Progenitor cell of endocrine pancreas (in vitro differentiated cells): Measurements from ENCODE around the gene HEATR5A. TPM values are rescaled to one million over a fixed set of nuclear protein-coding genes. Genes with fewer than 3 reads are reported as not detected.
"Not testable (repeated sequence)": the region's sequence is repeated elsewhere in the genome, so short reads cannot be mapped to it uniquely, and the experiment has no call there.

Source experiments
- DNase-seq: peaks from one replicate; pipeline ENCODE4 v3.0.0; 2021; ENCODE audit warnings: low spot score; ENCODE audit not compliant: unreplicated experiment
- H3K27ac Mint-ChIP-seq: 2 replicates; pipeline ENCODE4 v1.8.0; 2021; ENCODE audit warnings: mild to moderate bottlenecking, moderate library complexity, mixed read lengths
- H3K27me3 Mint-ChIP-seq: 2 replicates; pipeline ENCODE4 v1.8.0; 2021; ENCODE audit warnings: mixed read lengths
- H3K36me3 Mint-ChIP-seq: 2 replicates; pipeline ENCODE4 v1.8.0; 2022; ENCODE audit warnings: mixed read lengths; ENCODE audit not compliant: insufficient read depth
- H3K4me1 Mint-ChIP-seq: 2 replicates; pipeline ENCODE4 v1.8.0; 2021; ENCODE audit warnings: low read depth, mixed read lengths
- H3K4me3 Mint-ChIP-seq: 2 replicates; pipeline ENCODE4 v1.8.0; 2021; ENCODE audit warnings: low read depth, mild to moderate bottlenecking, moderate library complexity, mixed read lengths
- H3K9me3 Mint-ChIP-seq: 2 replicates; pipeline ENCODE4 v1.8.0; 2021; ENCODE audit warnings: low read depth, mixed read lengths
- CTCF ChIP-seq: fragments of 200-600 bp; sonication (generic); IDR thresholded peaks from one replicate; pipeline ENCODE4 v1.5.0; 2021; ENCODE audit warnings: antibody characterized with exemption, mild to moderate bottlenecking; ENCODE audit not compliant: unreplicated experiment
- total RNA-seq: library from RNA; stranded (reverse); gene quantifications from 2 replicates; pipeline ENCODE4 v1.2.1, GENCODE V29; 2021

HEATR5A gene
- total RNA-seq, 1 donor from 2014 or later: 28.3 TPM

DNA sequence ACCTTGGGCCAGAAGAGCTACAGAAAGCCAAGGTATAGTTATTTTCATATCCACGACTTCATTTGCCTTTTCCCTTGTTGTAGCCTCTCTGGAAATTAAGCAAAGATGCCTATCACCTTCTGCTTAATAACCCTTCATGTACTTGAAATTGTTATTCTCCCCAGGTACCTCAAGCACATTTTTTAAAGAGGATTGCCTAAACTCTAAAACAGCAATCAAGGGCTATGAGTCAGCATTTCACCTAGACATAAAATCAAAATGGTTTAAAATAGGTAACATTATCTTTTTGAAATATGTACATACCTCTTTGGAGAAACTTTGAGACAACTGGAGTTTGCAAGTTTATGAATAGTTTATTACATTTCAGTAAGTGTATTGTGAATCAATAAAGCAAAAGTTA is 25.4 kb upstream of the HEATR5A start:
- H3K36me3 Mint-ChIP-seq: peaks cover 5% of the 10 kb centered on the region
- no peak for DNase-seq
- no peak for TF ChIP-seq CTCF
- H3K4me1 Mint-ChIP-seq: no peaks in the 10 kb centered on the region
- no peak overlapping the region for H3K4me3 Mint-ChIP-seq
- H3K27ac Mint-ChIP-seq: no peak overlapping the region
- no peaks in the 10 kb centered on the region for H3K27me3 Mint-ChIP-seq
- H3K9me3 Mint-ChIP-seq: peaks cover 3% of the 10 kb centered on the region

GRCh38 chr14:31442284-31442683 is 21.9 kb upstream of the HEATR5A start:
- DNase-seq: no peak
- Mint-ChIP-seq H3K4me1 (no peaks in the 10 kb centered on the region), H3K27me3 (no peaks in the 10 kb centered on the region), H3K36me3 (peaks cover 15% of the 10 kb centered on the region), H3K4me3 (no peak overlapping the region), H3K27ac (no peak overlapping the region), H3K9me3 (peaks cover 7% of the 10 kb centered on the region)
- TF ChIP-seq CTCF: no peak

DNA sequence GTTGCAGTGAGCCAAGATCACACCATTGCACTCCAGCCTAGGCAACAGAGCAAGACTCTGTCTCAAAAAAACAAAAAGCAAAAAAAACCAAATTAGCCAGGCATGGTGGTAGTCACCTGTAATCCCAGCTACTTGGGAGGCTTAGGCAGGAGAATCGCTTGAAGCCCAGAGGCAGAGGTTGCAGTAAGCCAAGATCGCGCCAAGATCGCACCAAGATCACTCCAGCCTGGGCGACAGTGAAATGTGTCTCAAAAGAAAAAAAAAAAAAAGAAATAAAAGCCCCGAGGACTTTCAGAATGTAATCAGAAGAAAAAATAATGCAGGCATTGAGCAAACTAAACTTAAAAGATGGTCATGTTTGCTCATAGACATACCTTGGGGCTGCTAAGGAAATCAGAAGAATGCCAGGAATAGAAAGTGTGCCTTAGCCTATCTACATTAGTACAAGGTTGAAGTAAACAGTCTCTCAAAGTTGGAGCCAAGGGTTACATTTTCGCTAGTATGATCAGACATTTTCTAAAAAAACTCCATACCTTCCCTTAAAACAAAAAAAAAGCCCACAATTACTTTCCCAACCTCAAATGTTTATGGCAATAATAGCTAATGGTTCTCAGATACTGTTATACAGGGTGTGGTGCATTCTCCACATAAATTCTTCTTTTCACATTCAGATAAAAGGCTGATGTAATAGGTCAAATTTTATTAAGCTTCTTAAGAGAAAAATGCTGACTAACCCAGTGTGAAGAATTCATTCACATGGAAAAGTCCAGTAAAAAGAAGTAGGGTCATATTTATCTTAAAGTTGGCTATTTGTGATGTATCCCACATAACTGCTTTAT is 21.1 kb upstream of the HEATR5A start:
- no peaks in the 10 kb centered on the region for H3K27me3 Mint-ChIP-seq
- H3K27ac Mint-ChIP-seq: no peak overlapping the region
- DNase-seq: no peak
- no peak overlapping the region for H3K4me3 Mint-ChIP-seq
- TF ChIP-seq CTCF: no peak
- peaks cover 7% of the 10 kb centered on the region for H3K9me3 Mint-ChIP-seq
- H3K4me1 Mint-ChIP-seq: no peaks in the 10 kb centered on the region
- H3K36me3 Mint-ChIP-seq: peaks cover 15% of the 10 kb centered on the region

DNA sequence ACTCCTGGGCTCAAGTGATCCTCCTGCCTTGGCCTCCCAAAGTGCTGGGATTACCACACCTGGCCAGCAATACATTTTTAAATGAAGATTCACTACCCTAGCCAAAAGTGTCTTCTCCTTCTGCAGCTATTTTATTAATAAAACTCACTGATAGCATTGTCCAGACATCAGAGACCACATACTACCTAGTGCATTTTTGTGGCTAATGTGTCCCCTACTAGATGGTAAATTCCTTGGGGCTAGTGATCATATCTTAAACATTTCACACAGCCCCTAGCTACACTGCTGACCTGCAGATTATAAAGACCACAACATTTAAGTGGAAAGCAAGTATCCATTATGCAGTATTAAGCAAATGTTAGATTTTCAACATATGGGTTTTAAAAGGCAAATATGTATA is 19.9 kb upstream of the HEATR5A start:
- Mint-ChIP-seq H3K4me3 (no peak overlapping the region), H3K9me3 (peaks cover 7% of the 10 kb centered on the region), H3K27me3 (no peaks in the 10 kb centered on the region), H3K36me3 (peaks cover 17% of the 10 kb centered on the region), H3K27ac (no peak overlapping the region), H3K4me1 (no peaks in the 10 kb centered on the region)
- DNase-seq: no peak
- no peak for TF ChIP-seq CTCF

DNA sequence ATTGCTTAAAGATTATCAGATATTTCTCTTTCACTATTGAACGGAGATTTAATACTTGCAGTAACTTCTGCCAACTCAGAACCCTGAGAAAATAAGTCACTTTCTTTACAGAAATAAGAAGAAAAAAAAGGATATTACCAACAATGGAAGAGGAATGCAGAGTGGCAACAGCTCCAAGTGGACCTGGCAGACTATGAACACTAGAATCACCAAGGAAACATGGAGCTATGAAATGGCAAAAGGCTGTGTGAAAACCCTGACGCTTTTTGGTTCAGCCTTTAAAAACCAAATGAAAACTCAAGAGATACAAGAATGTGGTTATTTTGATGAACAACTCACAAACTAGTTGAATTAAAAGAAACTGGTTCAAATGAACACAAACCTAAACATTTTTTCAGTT is 19.2 kb upstream of the HEATR5A start:
- H3K27me3 Mint-ChIP-seq: no peaks in the 10 kb centered on the region
- H3K4me3 Mint-ChIP-seq: no peak overlapping the region
- DNase-seq: no peak
- peaks cover 17% of the 10 kb centered on the region for H3K36me3 Mint-ChIP-seq
- TF ChIP-seq CTCF: no peak
- H3K4me1 Mint-ChIP-seq: no peaks in the 10 kb centered on the region
- peaks cover 7% of the 10 kb centered on the region for H3K9me3 Mint-ChIP-seq
- no peak overlapping the region for H3K27ac Mint-ChIP-seq

DNA sequence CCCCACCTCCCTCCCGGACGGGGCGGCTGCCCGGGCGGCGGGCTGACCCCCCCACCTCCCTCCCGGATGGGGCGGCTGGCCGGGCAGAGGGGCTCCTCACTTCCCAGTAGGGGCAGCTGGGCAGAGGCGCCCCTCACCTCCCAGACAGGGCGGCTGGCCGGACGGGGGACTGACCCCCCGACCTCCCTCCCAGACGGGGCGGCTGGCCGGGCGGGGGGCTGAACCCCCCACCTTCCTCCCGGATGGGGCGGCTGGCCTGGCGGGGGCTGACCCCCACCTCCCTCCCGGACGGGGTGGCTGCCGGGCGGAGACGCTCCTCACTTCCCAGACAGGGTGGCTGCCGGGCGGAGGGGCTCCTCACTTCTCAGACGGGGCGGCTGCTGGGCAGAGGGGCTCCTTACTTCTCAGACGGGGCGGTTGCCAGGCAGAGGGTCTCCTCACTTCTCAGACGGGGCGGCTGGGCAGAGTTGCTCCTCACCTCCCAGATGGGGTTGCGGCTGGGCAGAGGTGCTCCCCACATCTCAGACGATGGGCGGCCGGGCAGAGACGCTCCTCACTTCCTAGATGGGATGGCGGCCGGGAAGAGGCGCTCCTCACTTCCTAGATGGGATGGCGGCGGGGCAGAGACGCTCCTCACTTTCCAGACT is 16.8 kb upstream of the HEATR5A start:
- H3K4me3 Mint-ChIP-seq, DNase-seq, H3K27me3 Mint-ChIP-seq, H3K4me1 Mint-ChIP-seq, H3K27ac Mint-ChIP-seq, H3K9me3 Mint-ChIP-seq: not testable (repeated sequence)
- peaks cover 19% of the 10 kb centered on the region for H3K36me3 Mint-ChIP-seq
